IPS-18c (cell line): Measurements from ENCODE around the gene NIPAL4.

Experiments used
- H3K4me3 ChIP-seq: 2 replicates; pipeline ENCODE4 v1.7.0; 2013; ENCODE audit warnings: low read depth, mild to moderate bottlenecking, low read length, moderate library complexity; ENCODE audit not compliant: insufficient read depth
- H3K9me3 ChIP-seq: one replicate; pipeline ENCODE4 v1.6.1; 2013; ENCODE audit warnings: mild to moderate bottlenecking, low read length, moderate library complexity; ENCODE audit not compliant: control insufficient read depth, insufficient read depth

Gene NIPAL4

DNA sequence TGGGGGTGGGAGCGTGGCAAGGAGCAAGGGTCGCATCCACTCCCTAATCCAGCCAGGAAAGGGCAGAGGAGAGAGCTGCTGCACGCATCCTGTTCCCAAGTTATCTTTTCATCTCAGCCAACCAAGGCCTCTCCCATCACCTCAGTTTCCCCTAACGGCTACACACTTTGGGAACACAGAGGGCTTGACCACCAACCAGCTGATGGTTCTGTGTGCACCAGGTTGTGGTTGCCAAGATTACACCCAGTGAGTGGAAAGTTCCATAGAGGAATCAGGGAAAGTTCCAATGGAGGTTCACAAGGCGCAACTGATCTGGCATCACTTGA is 61.7 kb downstream of the NIPAL4 start:
- H3K4me3 ChIP-seq = no peak overlapping the region

DNA sequence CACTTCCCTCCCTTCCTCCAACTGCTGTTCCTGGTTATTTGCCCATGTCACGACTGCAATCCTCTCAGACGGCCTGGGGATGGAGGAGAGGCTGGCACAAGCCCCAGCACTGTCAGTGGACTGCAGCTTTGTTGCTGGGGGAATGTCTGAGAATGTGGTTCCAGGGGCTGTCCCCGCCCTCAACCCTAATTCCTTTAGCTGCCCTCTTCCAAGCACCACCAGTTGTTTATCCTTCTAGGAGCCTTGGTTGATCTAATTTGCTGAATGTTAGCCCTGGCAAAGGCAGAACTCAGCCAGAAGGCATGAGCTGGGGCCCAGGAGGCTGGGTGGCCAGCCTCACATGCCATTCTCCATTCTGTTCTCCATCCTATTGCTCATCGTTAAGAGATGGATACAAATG is 64.0 kb downstream of the NIPAL4 start:
- no peaks in the 10 kb centered on the region for H3K9me3 ChIP-seq
- no peak overlapping the region for H3K4me3 ChIP-seq

More for the DNA sequence above, 61.7 kb downstream of the NIPAL4 start:
- H3K9me3 ChIP-seq = no peaks in the 10 kb centered on the region
